GM13977 (cell line): ENCODE data around the gene CDH4.

Source experiments
- DNase-seq: peaks from one replicate; pipeline ENCODE4 v3.0.0; 2012; ENCODE audit warnings: low spot score
- CTCF ChIP-seq: IDR thresholded peaks from 2 replicates; pipeline ENCODE4 v1.5.1; 2012; ENCODE audit warnings: mild to moderate bottlenecking, control low read depth; ENCODE audit not compliant: insufficient read depth; ENCODE audit errors: extremely low read depth, missing control alignments
- in situ Hi-C: fragments of 300-500 bp; cut with MboI; formaldehyde crosslinking; loops from one replicate; pipeline ENCODE4 v1.12.0; 2022; ENCODE audit warnings: low sequenced_read_pairs, low pct_unique_long_range_greater_than_20kb, mixed read lengths, inconsistent platforms; ENCODE audit not compliant: unreplicated experiment

Gene CDH4

DNA sequence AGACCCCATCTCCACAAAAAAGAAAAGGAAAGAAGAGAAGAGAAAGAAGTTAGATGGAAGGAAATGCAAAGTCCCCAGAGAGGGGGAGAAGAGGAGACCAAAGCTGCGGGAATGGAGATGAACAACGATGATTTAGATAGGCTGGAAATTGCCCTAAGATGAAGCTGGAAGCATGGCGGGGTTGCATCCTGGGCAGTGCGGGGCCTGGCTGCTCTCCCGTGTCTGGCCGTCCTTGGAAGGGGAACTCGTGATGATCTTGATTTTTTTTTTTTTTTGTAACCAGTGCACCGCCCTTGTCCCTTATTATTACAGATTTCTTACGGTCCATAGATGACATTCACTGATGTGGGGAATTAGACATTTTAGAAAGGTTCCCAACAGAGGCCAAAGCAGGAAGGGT is 276.5 kb downstream of the CDH4 start:
- DNase-seq: no peak
- TF ChIP-seq CTCF: no peak
- in situ Hi-C loops: no loop called here

GRCh38 chr20:61529354-61529753 is 277.3 kb downstream of the CDH4 start:
- TF ChIP-seq CTCF: no peak
- DNase-seq: no peak
- in situ Hi-C loops: no loop called here

GRCh38 chr20:61531553-61532345 is 279.7 kb downstream of the CDH4 start:
- DNase-seq: no peak
- in situ Hi-C loops: no loop called here

DNA sequence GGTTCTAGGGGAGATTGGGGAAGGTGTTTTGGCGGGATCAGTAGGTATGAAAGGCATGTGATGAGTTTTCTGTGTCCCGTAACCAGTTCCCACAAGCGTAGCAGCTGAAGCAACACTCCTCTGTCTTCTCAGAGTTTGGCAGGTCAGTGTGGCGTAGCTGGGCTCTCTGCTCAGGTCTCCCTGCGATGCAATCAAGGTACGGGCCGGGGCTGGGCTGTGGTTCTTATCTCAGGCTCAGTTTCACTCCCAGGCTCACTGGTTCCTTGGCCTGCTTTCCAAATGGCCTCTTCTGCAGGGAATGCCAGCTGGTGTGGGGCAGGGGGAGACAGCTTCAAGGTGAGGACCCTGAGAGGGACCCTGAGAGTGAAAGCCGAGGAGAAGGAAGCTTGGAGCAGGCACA is 280.7 kb downstream of the CDH4 start:
- no peak for DNase-seq
- no peak for TF ChIP-seq CTCF
- in situ Hi-C loops: no loop called here

More at GRCh38 chr20:61531553-61532345, 279.7 kb downstream of the CDH4 start:
- TF ChIP-seq CTCF: no peak

GRCh38 chr20:61533231-61533631 is 281.2 kb downstream of the CDH4 start:
- no peak for DNase-seq
- TF ChIP-seq CTCF: no peak
- in situ Hi-C loops: no loop called here

DNA sequence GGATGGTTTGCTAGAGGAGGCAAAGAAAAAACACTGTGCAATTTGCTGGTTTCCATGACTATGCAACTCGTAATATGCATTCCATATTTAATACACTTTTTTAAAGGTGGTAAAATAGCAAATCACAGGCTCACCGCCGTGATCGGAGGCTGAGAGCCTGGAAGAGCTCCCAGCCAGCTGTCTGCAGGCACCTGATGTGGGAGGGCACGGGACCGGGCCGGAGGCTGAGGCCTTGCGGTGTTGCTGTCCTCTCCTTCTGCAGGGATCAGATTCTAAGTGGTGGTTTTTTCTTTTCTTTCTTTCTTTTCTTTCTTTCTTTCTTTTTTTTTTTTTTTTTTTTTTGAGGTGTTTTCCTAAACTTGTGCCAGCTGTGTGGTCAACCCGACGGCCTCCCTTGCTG is 282.3 kb downstream of the CDH4 start:
- in situ Hi-C loops: no loop called here
- no peak for DNase-seq
- TF ChIP-seq CTCF: no peak
